Measurements from ENCODE around the gene LRFN2.

GRCh38 chr6:40383348-40384115 is 203.6 kb downstream of the LRFN2 start:
- TF ChIP-seq CTCF (conservative IDR thresholded peaks at IDR 0.05; ENCODE audit: low read length) (no peak), EZH2phosphoT487 (IDR thresholded peaks at IDR 0.05; ENCODE audit: borderline replicate concordance) (no peak)

Data from Loucy (cell line).